NCI-H446 (cell line): Measurements from ENCODE around the gene TRIM39.

Source experiments
- DNase-seq, 2 experiments: peaks; one replicate each; lab custom pipeline; 2025; lab: John Stamatoyannopoulos, UW

The TRIM39 gene

GRCh38 chr6:30327232-30327746 is 562 bp downstream of the TRIM39 start:
- DNase-seq = no peak

GRCh38 chr6:30328397-30328796 is 1.7 kb downstream of the TRIM39 start:
- DNase-seq = no peak

- DNase-seq = no peak
These were observed 2.6 kb downstream of the TRIM39 start for GRCh38 chr6:30329331-30329730.

- no peak for DNase-seq
These were observed 5.3 kb downstream of the TRIM39 start for GRCh38 chr6:30331981-30332380.

GRCh38 chr6:30334075-30334783 is 7.5 kb downstream of the TRIM39 start:
- DNase-seq = no peak

- DNase-seq = no peak
These were observed 13.9 kb downstream of the TRIM39 start for GRCh38 chr6:30340589-30341054.

- no peak for DNase-seq
These were observed 14.5 kb downstream of the TRIM39 start for GRCh38 chr6:30341218-30341617.

GRCh38 chr6:30341728-30342127 is 15.0 kb downstream of the TRIM39 start:
- no peak for DNase-seq

- DNase-seq = no peak
These were observed 17.6 kb downstream of the TRIM39 start for GRCh38 chr6:30344191-30344867.

GRCh38 chr6:30344868-30345671 is 18.3 kb downstream of the TRIM39 start, which contains the start of gene RPP21:
TSS of gene RPP21 (plus strand) at chr6:30345156. CDS start at chr6:30345172, 16 bp downstream.
- DNase-seq = peak; percentile 48 to 78

GRCh38 chr6:30345852-30346251 is 19.1 kb downstream of the TRIM39 start:
- DNase-seq = no peak

- no peak for DNase-seq
These were observed 22.2 kb downstream of the TRIM39 start for GRCh38 chr6:30348957-30349356.

GRCh38 chr6:30349421-30350177 is 22.9 kb downstream of the TRIM39 start:
- DNase-seq = no peak

GRCh38 chr6:30350524-30350923 is 23.8 kb downstream of the TRIM39 start:
- DNase-seq = no peak

- DNase-seq = no peak
These were observed 25.8 kb downstream of the TRIM39 start for GRCh38 chr6:30352550-30352949.

- no peak for DNase-seq
These were observed 28.6 kb downstream of the TRIM39 start for GRCh38 chr6:30355281-30355680.

GRCh38 chr6:30356536-30356935 is 29.8 kb downstream of the TRIM39 start:
- DNase-seq = no peak

GRCh38 chr6:30357678-30358540 is 31.2 kb downstream of the TRIM39 start:
- DNase-seq = peak; percentile 42 to 63

GRCh38 chr6:30359276-30359675 is 32.5 kb downstream of the TRIM39 start:
- no peak for DNase-seq

- DNase-seq = no peak
These were observed 33.4 kb downstream of the TRIM39 start for GRCh38 chr6:30360139-30360538.

GRCh38 chr6:30361661-30362060 is 34.9 kb downstream of the TRIM39 start:
- no peak for DNase-seq
